Peyer's patch (tissue), 4 donors: ENCODE measurements around the gene TTC1. TPM values are rescaled to one million over a fixed set of nuclear protein-coding genes. Genes with fewer than 3 reads are reported as not detected.
A peak's percentile ranks its signal among the peaks of the same experiment; 100 is the strongest.
"Not testable (repeated sequence)": the region's sequence is repeated elsewhere in the genome, so short reads cannot be mapped to it uniquely, and the experiment has no call there.

Source experiments
- DNase-seq, 3 donors: peaks; one replicate each; pipeline ENCODE4 v3.0.0-alpha.2; 2017 to 2019
- H3K27ac ChIP-seq, 4 donors: fragments of 200-600 bp; sonication (generic); one replicate each; pipeline ENCODE4 v1.5.1; 2016 to 2019
- H3K27me3 ChIP-seq, 2 donors: fragments of 200-600 bp; sonication (generic); one replicate each; pipeline ENCODE4 v1.5.1; 2019
- H3K36me3 ChIP-seq, 3 donors: fragments of 200-600 bp; sonication (generic); one replicate each; pipeline ENCODE4 v1.5.1; 2016 to 2019
- H3K4me1 ChIP-seq, 4 donors: fragments of 200-600 bp; sonication (generic); one replicate each; pipeline ENCODE4 v1.5.1; 2016 to 2019
- H3K4me3 ChIP-seq, 4 donors: fragments of 200-600 bp; sonication (generic); 1 replicate in 3 of 4; 2 replicates in 1 of 4; pipeline ENCODE4 v1.5.1; 2016 to 2019; ENCODE audit warnings: mild to moderate bottlenecking in 1 of 4
- H3K9me3 ChIP-seq, 4 donors: fragments of 200-600 bp; sonication (generic); one replicate each; pipeline ENCODE4 v1.5.1; 2016 to 2019; ENCODE audit warnings: mild to moderate bottlenecking in 1 of 4
- CTCF ChIP-seq, 6 experiments: fragments of 450-650 bp in 4 of 6; fragments of 200-600 bp in 2 of 6; sonication (generic) in 1 of 6; IDR thresholded peaks; one replicate each; pipeline ENCODE4 v1.5.1; 2017 to 2019; ENCODE audit warnings: antibody characterized with exemption in 6 of 6, mild to moderate bottlenecking in 3 of 6, moderate library complexity in 1 of 6
- POLR2A ChIP-seq, 2 donors: fragments of 450-650 bp; IDR thresholded peaks; one replicate each; pipeline ENCODE4 v1.5.1; 2017; ENCODE audit warnings: antibody characterized with exemption in 2 of 2, mild to moderate bottlenecking in 2 of 2, moderate library complexity in 2 of 2
- total RNA-seq, 4 donors: library from RNA; depleted of rRNA; stranded (reverse); fragments of >200 nt; gene quantifications; one replicate each; pipeline ENCODE4 v1.1.0, GENCODE V29; 2016

TTC1 gene
- total RNA-seq, 4 donors from 2014 or later = 11.6 to 85.0 (median 26.4) TPM

- no peaks in the 10 kb centered on the region for H3K27me3 ChIP-seq
- TF ChIP-seq POLR2A (IDR thresholded peaks at IDR 0.05) = no peak
- no peak for TF ChIP-seq CTCF (IDR thresholded peaks at IDR 0.05)
- H3K4me3 ChIP-seq = no peak overlapping the region
- no peaks in the 10 kb centered on the region for H3K4me1 ChIP-seq
- DNase-seq = no peak
- H3K27ac ChIP-seq = no peak overlapping the region
- H3K36me3 ChIP-seq = no peaks in the 10 kb centered on the region
- H3K9me3 ChIP-seq = no peaks in the 10 kb centered on the region
These were observed 7.5 kb upstream of the TTC1 start for GRCh38 chr5:160001457-160001856.

- Histone ChIP-seq H3K9me3 (no peaks in the 10 kb centered on the region), H3K36me3 (peaks cover 0 to 3% (median 0%) of the 10 kb centered on the region in 3 donors), H3K27ac (no peak overlapping the region), H3K4me3 (no peak overlapping the region), H3K27me3 (no peaks in the 10 kb centered on the region), H3K4me1 (peaks cover 0 to 24% (median 3%) of the 10 kb centered on the region in 4 donors)
- no peak for TF ChIP-seq CTCF (IDR thresholded peaks at IDR 0.05)
- no peak for TF ChIP-seq POLR2A (IDR thresholded peaks at IDR 0.05)
- DNase-seq = peak in 1 of 3 donors; percentile 50
These were observed 1.4 kb upstream of the TTC1 start for GRCh38 chr5:160007514-160007913.

GRCh38 chr5:160008529-160008876 is 436 bp upstream of the TTC1 start:
- H3K4me1 ChIP-seq = peaks cover 0 to 24% (median 3%) of the 10 kb centered on the region in 4 donors
- peak in 2 of 3 donors; percentile 48 to 52 for DNase-seq
- not testable (repeated sequence) for H3K27me3 ChIP-seq, H3K9me3 ChIP-seq
- peaks cover 0 to 11% (median 0%) of the 10 kb centered on the region in 3 donors for H3K36me3 ChIP-seq
- H3K27ac ChIP-seq = peak overlapping the region in 3 of 4 donors; percentile 78 to 81 (median 81)
- H3K4me3 ChIP-seq = peak overlapping the region; percentile 61 to 75 (median 66)

- TF ChIP-seq CTCF (IDR thresholded peaks at IDR 0.05) = no peak
- TF ChIP-seq POLR2A (IDR thresholded peaks at IDR 0.05) = no peak
- Histone ChIP-seq H3K36me3 (peaks cover 0 to 22% (median 0%) of the 10 kb centered on the region in 3 donors), H3K27ac (peak overlapping the region in 3 of 4 donors; percentile 78 to 81 (median 81)), H3K27me3 (no peaks in the 10 kb centered on the region), H3K9me3 (no peaks in the 10 kb centered on the region), H3K4me1 (peaks cover 0 to 24% (median 3%) of the 10 kb centered on the region in 4 donors), H3K4me3 (peak overlapping the region; percentile 61 to 75 (median 66))
- DNase-seq = no peak
These were observed 651 bp downstream of the TTC1 start for GRCh38 chr5:160009591-160009989.

- TF ChIP-seq POLR2A (IDR thresholded peaks at IDR 0.05) (no peak), CTCF (IDR thresholded peaks at IDR 0.05) (no peak)
- Histone ChIP-seq H3K27me3 (no peaks in the 10 kb centered on the region), H3K27ac (peak overlapping the region in 1 of 4 donors; percentile 13), H3K4me3 (peak overlapping the region in 1 of 4 donors; percentile 7), H3K36me3 (peaks cover 0 to 29% (median 0%) of the 10 kb centered on the region in 3 donors), H3K9me3 (no peaks in the 10 kb centered on the region), H3K4me1 (peaks cover 0 to 24% (median 3%) of the 10 kb centered on the region in 4 donors)
- DNase-seq = no peak
These were observed 2.5 kb downstream of the TTC1 start for GRCh38 chr5:160011471-160011870.

- H3K27me3 ChIP-seq, H3K27ac ChIP-seq, DNase-seq, H3K9me3 ChIP-seq, H3K4me3 ChIP-seq: not testable (repeated sequence)
- Histone ChIP-seq H3K36me3 (peaks cover 0 to 40% (median 0%) of the 10 kb centered on the region in 3 donors), H3K4me1 (peaks cover 0 to 24% (median 3%) of the 10 kb centered on the region in 4 donors)
These were observed 5.3 kb downstream of the TTC1 start for GRCh38 chr5:160014197-160014596.
